CD14-positive monocyte (primary cell): Measurements from ENCODE around the gene TCP10L. TPM values are rescaled to one million over a fixed set of nuclear protein-coding genes. Genes with fewer than 3 reads are reported as not detected.
"Not testable (repeated sequence)": the region's sequence is repeated elsewhere in the genome, so short reads cannot be mapped to it uniquely, and the experiment has no call there.

ENCODE experiments used
- DNase-seq, 3 donors: peaks; one replicate each; pipeline ENCODE4 v3.0.0-alpha.2; 2011 to 2022
- H2AFZ ChIP-seq: 2 replicates; pipeline ENCODE4 v1.6.0; 2012; ENCODE audit warnings: mild to moderate bottlenecking, low read depth, low read length, inconsistent platforms; ENCODE audit not compliant: insufficient read depth, poor library complexity, severe bottlenecking
- H3K27ac ChIP-seq, 2 donors: 1 replicate in 1 of 2; 2 replicates in 1 of 2; pipeline ENCODE4 v1.5.1; 2012 to 2013; ENCODE audit warnings: low read length in 2 of 2, control low read depth in 1 of 2, inconsistent platforms in 1 of 2, low read depth in 1 of 2, mild to moderate bottlenecking in 1 of 2
- H3K27me3 ChIP-seq, 2 donors: one replicate each; pipeline versions ENCODE4 v1.6.0 to v1.6.1; 2011 to 2013; ENCODE audit warnings: low read length in 2 of 2; ENCODE audit not compliant: control insufficient read depth in 2 of 2, insufficient read depth in 2 of 2
- H3K36me3 ChIP-seq, 2 donors: replicated peaks in 1 of 2; 1 replicate in 1 of 2; 2 replicates in 1 of 2; pipeline versions ENCODE4 v1.5.1 to v1.6.1; 2012 to 2013; ENCODE audit warnings: low read length in 2 of 2, control low read depth in 1 of 2, inconsistent platforms in 1 of 2, mild to moderate bottlenecking in 1 of 2; ENCODE audit not compliant: insufficient read depth in 2 of 2, control insufficient read depth in 1 of 2
- H3K4me1 ChIP-seq, 2 donors: 1 replicate in 1 of 2; 2 replicates in 1 of 2; pipeline versions ENCODE4 v1.5.1 to v1.6.1; 2012 to 2013; ENCODE audit warnings: low read length in 2 of 2, control low read depth in 1 of 2, inconsistent platforms in 1 of 2, mild to moderate bottlenecking in 1 of 2, moderate library complexity in 1 of 2; ENCODE audit not compliant: insufficient read depth in 2 of 2, control insufficient read depth in 1 of 2
- H3K4me2 ChIP-seq: replicated peaks from 2 replicates; pipeline ENCODE3; 2012; ENCODE audit warnings: low read length, moderate library complexity, mild to moderate bottlenecking; ENCODE audit not compliant: poor library complexity, severe bottlenecking; ENCODE audit errors: extremely low read depth
- H3K4me3 ChIP-seq, 3 experiments: fragments of 200-600 bp in 1 of 3; sonication (generic) in 1 of 3; replicated peaks in 1 of 3; 1 replicate in 2 of 3; 2 replicates in 1 of 3; pipeline ENCODE4 v1.5.1; 2011 to 2013; ENCODE audit warnings: low read length in 3 of 3, mild to moderate bottlenecking in 3 of 3, control low read depth in 2 of 3, low read depth in 2 of 3, inconsistent platforms in 1 of 3, moderate library complexity in 1 of 3
- H3K79me2 ChIP-seq: 2 replicates; pipeline ENCODE4 v1.6.0; 2012; ENCODE audit warnings: mild to moderate bottlenecking, control low read depth, inconsistent platforms, low read length, moderate library complexity; ENCODE audit not compliant: insufficient read depth
- H3K9ac ChIP-seq: 2 replicates; pipeline ENCODE4 v1.6.0; 2017; ENCODE audit warnings: low read length, mild to moderate bottlenecking; ENCODE audit not compliant: insufficient read depth, poor library complexity, severe bottlenecking
- H3K9me3 ChIP-seq, 2 donors: replicated peaks in 1 of 2; 1 replicate in 1 of 2; 2 replicates in 1 of 2; pipeline versions ENCODE4 v1.5.1 to v1.6.1; 2012 to 2013; ENCODE audit warnings: low read length in 2 of 2, control low read depth in 1 of 2; ENCODE audit not compliant: control insufficient read depth in 1 of 2, insufficient read depth in 1 of 2
- H4K20me1 ChIP-seq: 2 replicates; pipeline ENCODE4 v1.6.0; 2012; ENCODE audit warnings: mild to moderate bottlenecking, low read length, control low read depth, moderate library complexity; ENCODE audit not compliant: insufficient read depth
- H3K27ac Mint-ChIP-seq, 7 donors: one replicate each; pipeline ENCODE4 v1.8.0; 2020; ENCODE audit warnings: mild to moderate bottlenecking in 7 of 7, mixed read lengths in 7 of 7, moderate library complexity in 6 of 7, inconsistent platforms in 2 of 7
- H3K27me3 Mint-ChIP-seq, 3 donors: one replicate each; pipeline ENCODE4 v1.8.0; 2021 to 2022; ENCODE audit warnings: low read depth in 3 of 3, mild to moderate bottlenecking in 3 of 3, mixed read lengths in 3 of 3, moderate library complexity in 3 of 3, inconsistent platforms in 1 of 3
- H3K36me3 Mint-ChIP-seq, 2 donors: one replicate each; pipeline ENCODE4 v1.8.0; 2020; ENCODE audit warnings: mixed read lengths in 2 of 2, inconsistent platforms in 1 of 2, mild to moderate bottlenecking in 1 of 2
- H3K4me1 Mint-ChIP-seq: one replicate; pipeline ENCODE4 v1.8.0; 2020; ENCODE audit warnings: mild to moderate bottlenecking, mixed read lengths
- H3K4me3 Mint-ChIP-seq, 2 donors: one replicate each; pipeline ENCODE4 v1.8.0; 2020; ENCODE audit warnings: mild to moderate bottlenecking in 2 of 2, mixed read lengths in 2 of 2, moderate library complexity in 1 of 2
- H3K9me3 Mint-ChIP-seq, 7 donors: one replicate each; pipeline ENCODE4 v1.8.0; 2020 to 2022; ENCODE audit warnings: mixed read lengths in 7 of 7, mild to moderate bottlenecking in 6 of 7, moderate library complexity in 6 of 7, inconsistent platforms in 2 of 7
- CTCF ChIP-seq: fragments of 200-600 bp; IDR thresholded peaks from one replicate; pipeline ENCODE4 v1.8.0; 2022; ENCODE audit warnings: antibody characterized with exemption, mild to moderate bottlenecking
- WGBS: methylation state at CpG from one replicate; pipeline ENCODE4 v1.1.5; 2013; ENCODE audit warnings: missing lambda C conversion rate; ENCODE audit not compliant: insufficient coverage; 5-methylcytosine and 5-hydroxymethylcytosine counted together
- intact Hi-C, 2 donors: fragments of 100-400 bp; cut with micrococcal nuclease; formaldehyde crosslinking; loops; one replicate each; pipeline versions ENCODE4 v1.15.0 to v1.15.1; 2023
- polyA plus RNA-seq, 3 donors: library from polyadenylated mRNA; depleted of rRNA in 1 of 3; unstranded in 2 of 3; stranded (reverse) in 1 of 3; fragments of 300-500 nt in 2 of 3; fragments of >200 nt in 1 of 3; fragmentation: Illumina TruSeq in 2 of 3; gene quantifications; 1 replicate in 2 of 3; 2 replicates in 1 of 3; pipeline ENCODE4 v1.2.3, GENCODE V29; 2012 to 2021

The TCP10L gene
- polyA plus RNA-seq, 3 donors: 0.07 to 0.41 (median 0.12) TPM

- peaks cover 0 to 4% (median 3%) of the 10 kb centered on the region in 3 donors for H3K27me3 Mint-ChIP-seq
Measured at GRCh38 chr21:32533053-32533452, 52.3 kb downstream of the TCP10L start.

GRCh38 chr21:32532636-32533035 is 52.7 kb downstream of the TCP10L start:
- Histone ChIP-seq H3K9me3 (peaks cover 0 to 7% of the 10 kb centered on the region in 2 donors), H2AFZ (no peak overlapping the region), H3K27ac (no peak overlapping the region), H3K4me3 (no peak overlapping the region), H3K4me1 (no peaks in the 10 kb centered on the region), H3K4me2 (no peak overlapping the region), H3K9ac (no peak overlapping the region), H3K27me3 (no peaks in the 10 kb centered on the region), H3K79me2 (no peaks in the 10 kb centered on the region), H4K20me1 (no peaks in the 10 kb centered on the region), H3K36me3 (no peaks in the 10 kb centered on the region)
- peaks cover 0 to 4% (median 3%) of the 10 kb centered on the region in 3 donors for H3K27me3 Mint-ChIP-seq
- 87% methylated on average over 5 of the region's 6 CpGs for WGBS
- DNase-seq: no peak
- H3K36me3 Mint-ChIP-seq: no peaks in the 10 kb centered on the region
- H3K4me3 Mint-ChIP-seq: no peak overlapping the region
- no peak for TF ChIP-seq CTCF
- peaks cover 0 to 19% (median 7%) of the 10 kb centered on the region in 7 donors for H3K9me3 Mint-ChIP-seq
- intact Hi-C loops: no loop called here
- peaks cover 5% of the 10 kb centered on the region for H3K4me1 Mint-ChIP-seq
- no peak overlapping the region for H3K27ac Mint-ChIP-seq

More at GRCh38 chr21:32533053-32533452, 52.3 kb downstream of the TCP10L start:
- Histone ChIP-seq H3K4me3 (no peak overlapping the region), H2AFZ (no peak overlapping the region), H3K36me3 (no peaks in the 10 kb centered on the region), H4K20me1 (no peaks in the 10 kb centered on the region), H3K9ac (no peak overlapping the region), H3K4me2 (no peak overlapping the region), H3K4me1 (no peaks in the 10 kb centered on the region), H3K9me3 (peaks cover 0 to 7% of the 10 kb centered on the region in 2 donors), H3K27me3 (no peaks in the 10 kb centered on the region), H3K79me2 (no peaks in the 10 kb centered on the region), H3K27ac (no peak overlapping the region)
- no peaks in the 10 kb centered on the region for H3K36me3 Mint-ChIP-seq
- H3K9me3 Mint-ChIP-seq: peaks cover 0 to 19% (median 3%) of the 10 kb centered on the region in 7 donors
- H3K4me3 Mint-ChIP-seq: no peak overlapping the region
- no peak for DNase-seq
- H3K27ac Mint-ChIP-seq: no peak overlapping the region
- intact Hi-C loops: no loop called here
- H3K4me1 Mint-ChIP-seq: peaks cover 5% of the 10 kb centered on the region
- TF ChIP-seq CTCF: no peak
- WGBS: 88% methylated on average over 4 of the region's 4 CpGs

GRCh38 chr21:32531561-32531960 is 53.8 kb downstream of the TCP10L start:
- H3K9me3 ChIP-seq, H3K4me3 ChIP-seq, H3K36me3 Mint-ChIP-seq, H3K79me2 ChIP-seq, H3K36me3 ChIP-seq, H3K27ac ChIP-seq, H3K27ac Mint-ChIP-seq, H3K4me1 Mint-ChIP-seq, H3K4me2 ChIP-seq, H4K20me1 ChIP-seq, H2AFZ ChIP-seq, H3K4me3 Mint-ChIP-seq, H3K27me3 ChIP-seq, H3K4me1 ChIP-seq, intact Hi-C loops, H3K9ac ChIP-seq, DNase-seq, H3K27me3 Mint-ChIP-seq: not testable (repeated sequence)
- no CpG with 5 or more reads among the region's 3 CpGs for WGBS
- H3K9me3 Mint-ChIP-seq: peaks cover 0 to 28% (median 9%) of the 10 kb centered on the region in 7 donors
